HUDEP-2 (cell line): ENCODE data around the gene CTNNBL1.

Source experiments
- DNase-seq, 76 experiments: peaks; one replicate each; lab custom pipeline; 2025; ENCODE audit not compliant: unreplicated experiment in 76 of 76; lab: John Stamatoyannopoulos, UW

Gene CTNNBL1

GRCh38 chr20:37773291-37773826 lies 79.5 kb downstream of the CTNNBL1 start:
- no peak for DNase-seq

DNA sequence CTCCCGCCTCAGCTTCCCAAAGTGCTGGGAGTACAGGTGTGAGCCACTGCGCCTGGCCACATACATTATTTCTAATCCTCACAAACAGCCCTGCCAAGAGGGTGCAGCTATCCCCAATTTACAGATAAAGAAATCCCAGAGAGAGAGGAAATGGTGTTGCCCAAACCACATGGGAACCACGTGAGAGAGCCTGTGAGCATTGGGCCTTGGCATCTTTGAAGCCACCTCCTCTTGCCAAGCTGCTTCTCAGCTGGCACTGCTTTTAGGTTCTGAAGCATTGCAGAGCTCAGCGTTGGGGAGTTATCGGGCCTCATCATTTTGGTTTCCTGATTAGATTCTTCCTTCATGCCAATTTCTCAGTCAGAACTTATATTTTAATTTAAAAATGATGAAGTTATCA lies 80.3 kb downstream of the CTNNBL1 start:
- no peak for DNase-seq

- DNase-seq, result no peak
Observed at GRCh38 chr20:37775200-37775599, 81.4 kb downstream of the CTNNBL1 start.

DNA sequence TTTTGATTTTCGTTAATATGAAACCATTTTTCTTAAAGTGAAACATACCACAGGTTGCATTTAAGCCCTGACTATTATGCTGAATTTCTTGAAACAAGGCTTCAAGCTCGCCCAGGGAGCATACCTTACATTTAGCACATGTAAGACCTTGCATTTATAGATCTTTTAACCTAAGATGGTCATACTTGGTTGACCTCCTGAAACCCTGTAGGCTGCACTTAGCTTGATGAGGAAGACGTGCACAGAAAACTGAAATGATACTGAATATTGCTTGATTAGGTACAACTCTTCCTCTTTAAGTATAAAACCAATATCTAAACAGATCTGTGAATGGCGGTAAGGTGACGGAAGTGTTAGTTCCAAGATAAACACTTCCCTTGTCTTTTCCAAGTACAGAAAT lies 82.2 kb downstream of the CTNNBL1 start:
- DNase-seq, result no peak

GRCh38 chr20:37776526-37776925 lies 82.7 kb downstream of the CTNNBL1 start:
- DNase-seq, result no peak

DNA sequence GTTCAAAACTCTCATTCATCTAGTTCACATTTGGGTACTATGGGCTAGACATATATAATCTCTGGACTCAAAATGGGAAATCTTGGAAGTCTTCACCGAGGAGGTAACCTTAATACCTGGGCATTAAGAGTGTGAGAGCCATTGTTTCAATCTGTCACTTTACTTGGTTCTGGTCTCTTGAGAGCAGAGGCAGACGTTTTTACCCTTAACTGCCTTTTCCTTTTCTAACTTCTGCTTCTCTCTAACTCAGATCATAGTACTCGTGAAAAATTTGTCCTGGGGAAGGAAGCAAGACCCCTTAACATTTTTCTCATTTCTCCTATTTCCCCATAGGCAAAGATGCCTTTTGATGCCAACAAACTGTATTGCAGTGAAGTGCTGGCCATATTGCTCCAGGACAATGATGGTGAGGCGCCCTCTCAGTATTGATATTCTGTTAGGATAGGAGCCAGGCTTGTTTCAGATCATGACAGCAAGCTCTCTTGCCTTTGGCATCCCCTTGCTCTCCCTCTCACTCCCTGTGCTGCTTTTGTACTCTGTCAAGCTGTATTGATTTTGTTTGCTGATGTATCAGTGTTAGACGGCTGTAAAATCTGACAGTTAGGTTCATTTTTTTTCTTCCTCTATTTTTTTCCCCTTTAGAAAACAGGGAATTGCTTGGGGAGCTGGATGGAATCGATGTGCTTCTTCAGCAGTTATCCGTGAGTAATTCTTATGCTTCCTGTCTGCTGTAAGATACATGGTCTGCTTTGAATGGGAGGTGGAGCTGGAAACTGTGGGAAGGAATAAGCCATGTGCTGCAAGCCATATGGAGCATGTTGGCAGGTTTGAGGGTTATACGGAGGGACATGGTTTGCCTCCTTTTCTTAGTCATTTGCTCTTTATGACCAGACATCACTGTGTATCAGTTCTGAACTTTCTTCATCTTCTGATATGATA lies 83.5 kb downstream of the CTNNBL1 start:
- DNase-seq, result no peak

GRCh38 chr20:37777988-37778659 lies 84.3 kb downstream of the CTNNBL1 start:
- no peak for DNase-seq

DNA sequence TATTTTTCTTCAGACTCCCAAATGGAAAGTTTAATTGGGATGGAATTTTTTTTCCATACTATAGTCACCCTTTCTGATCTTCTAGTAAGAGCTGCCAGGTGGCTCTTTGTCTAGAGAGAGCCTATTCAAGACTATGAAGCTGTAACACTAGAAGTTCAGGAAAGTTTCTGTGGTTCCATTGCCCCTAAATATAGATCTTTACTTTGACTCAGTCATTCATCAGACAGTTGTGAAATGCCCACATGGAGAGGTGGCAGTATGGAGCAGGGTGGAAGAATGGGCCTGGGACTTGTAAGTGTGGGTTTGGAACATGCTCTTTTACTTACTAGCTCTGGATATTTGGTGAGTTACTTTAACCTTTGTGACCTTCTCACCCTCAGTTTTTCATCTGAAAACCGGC lies 87.8 kb downstream of the CTNNBL1 start:
- DNase-seq, result no peak

DNA sequence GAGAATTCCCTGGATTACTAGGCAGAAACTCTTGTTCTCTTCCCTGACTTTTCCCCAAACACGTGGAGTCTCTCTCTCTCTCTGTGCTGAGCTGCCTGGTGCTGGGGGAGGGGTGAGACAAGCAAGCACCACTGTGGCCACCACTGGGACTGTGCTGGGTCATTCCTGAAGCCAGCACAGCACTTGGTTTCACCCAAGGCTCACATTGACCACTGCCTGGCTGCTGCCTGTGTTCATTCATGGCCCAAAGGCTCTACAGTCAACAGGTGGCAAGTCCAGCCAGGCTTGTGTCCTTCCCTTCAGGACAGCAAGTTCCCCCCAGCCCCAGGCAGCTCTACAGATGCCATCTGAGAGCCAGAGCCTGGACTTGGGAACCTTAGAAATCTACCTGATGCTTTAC lies 92.2 kb downstream of the CTNNBL1 start:
- DNase-seq, result no peak

- DNase-seq, result no peak
Observed at GRCh38 chr20:37789408-37789807, 95.6 kb downstream of the CTNNBL1 start.

DNA sequence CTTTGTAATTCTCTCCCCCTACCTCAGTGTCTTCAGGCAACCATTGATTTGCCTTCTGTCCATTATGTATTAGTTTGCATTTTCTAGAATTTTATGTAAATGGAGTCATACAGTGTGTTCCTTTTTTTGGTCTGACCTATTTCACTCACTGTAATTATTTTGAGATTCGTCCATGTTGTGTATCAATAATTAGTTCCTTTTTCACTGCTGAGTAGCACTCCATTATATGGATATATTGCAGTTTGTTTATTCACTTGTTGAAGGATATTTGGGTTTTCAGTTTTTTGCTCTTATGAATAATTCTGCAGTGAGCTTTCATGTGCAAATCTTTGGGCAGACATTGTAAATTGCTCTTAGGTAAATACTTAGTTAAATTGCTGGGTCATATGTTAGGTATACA lies 97.1 kb downstream of the CTNNBL1 start:
- DNase-seq, result no peak

DNA sequence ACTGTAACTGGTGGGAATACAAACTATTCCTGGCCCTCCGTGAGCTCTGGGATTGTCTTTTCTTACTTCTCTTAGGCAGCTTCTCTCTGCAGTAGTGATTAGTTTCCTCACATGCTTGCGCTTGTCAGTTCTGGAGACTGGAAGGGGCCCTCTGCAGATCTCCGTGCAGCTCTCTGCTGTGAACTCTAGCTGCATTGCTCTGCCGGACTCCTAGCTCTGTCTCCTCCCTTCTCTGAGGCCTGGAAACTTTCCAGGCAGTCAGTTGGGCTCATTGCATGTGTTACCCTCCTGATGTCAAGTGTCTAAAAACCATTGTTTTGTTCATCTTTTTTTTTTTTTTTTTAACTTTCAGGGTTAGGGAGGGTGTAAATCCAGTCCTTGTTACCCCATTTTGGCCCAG lies 102.3 kb downstream of the CTNNBL1 start:
- DNase-seq, result peak in 7 of 76 experiments; percentile 2 to 19 (median 9)

DNA sequence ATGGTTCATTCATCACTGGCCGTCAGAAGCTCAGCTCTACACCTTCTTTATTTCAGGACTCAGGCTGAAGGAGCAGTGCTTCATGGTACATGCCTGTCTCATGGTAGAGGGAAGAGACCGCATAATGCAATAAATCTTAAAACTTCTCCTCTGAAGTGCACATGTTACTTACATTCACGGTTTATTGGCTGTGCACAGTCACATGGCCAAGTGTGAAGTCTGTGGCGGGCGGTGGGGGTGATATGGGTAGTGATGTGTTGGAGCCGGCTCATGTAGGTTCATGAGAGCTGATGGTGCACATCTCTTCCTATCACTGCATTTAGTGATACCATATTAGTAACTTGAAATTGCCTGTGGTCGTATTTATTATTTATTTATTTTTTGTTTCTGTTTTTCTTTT lies 102.9 kb downstream of the CTNNBL1 start:
- DNase-seq, result no peak

DNA sequence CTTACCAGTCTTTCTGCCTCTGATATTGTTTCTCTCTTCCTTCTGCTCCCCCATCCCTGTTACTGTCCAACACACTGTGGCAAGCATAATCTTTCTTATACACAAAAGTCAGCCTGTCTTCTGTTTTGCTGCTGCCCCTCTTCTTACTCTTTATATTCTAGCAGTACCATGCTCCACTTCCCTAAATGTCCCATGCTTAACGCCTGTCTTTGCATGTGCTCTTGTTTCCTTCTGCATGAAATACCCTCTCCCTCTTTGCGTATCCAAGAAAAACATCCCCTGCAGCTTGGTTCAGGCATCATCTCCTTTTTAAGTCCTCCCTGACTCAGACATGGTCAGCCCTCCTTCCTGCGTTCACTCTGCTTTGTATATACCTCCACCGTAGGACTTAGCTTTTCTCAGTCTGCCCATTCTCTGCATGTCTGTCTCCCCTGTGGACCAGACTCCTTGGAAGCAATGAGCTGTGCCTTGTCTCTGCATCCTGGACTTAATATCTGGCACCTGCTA lies 103.9 kb downstream of the CTNNBL1 start:
- no peak for DNase-seq

DNA sequence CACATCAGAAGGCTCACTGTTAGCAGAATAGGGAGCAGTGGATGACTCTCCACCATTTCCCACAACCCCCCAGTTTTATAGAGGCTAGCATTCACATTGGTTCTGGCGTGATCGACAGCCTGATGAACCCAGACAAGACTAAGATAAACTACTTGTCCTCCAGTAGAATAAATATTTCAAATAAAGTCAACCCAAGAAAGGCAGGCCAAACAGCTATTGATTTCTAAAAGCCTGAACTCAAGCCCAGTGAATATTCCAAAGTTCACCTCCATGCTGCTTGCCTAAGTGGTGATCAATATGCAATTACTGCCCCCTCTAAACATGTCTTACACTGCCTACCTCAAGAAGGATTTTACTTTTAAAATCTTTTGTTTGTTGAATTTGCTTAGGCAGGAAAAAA lies 104.5 kb downstream of the CTNNBL1 start:
- no peak for DNase-seq

GRCh38 chr20:37800618-37801017 lies 106.8 kb downstream of the CTNNBL1 start:
- no peak for DNase-seq

GRCh38 chr20:37801921-37802320 lies 108.1 kb downstream of the CTNNBL1 start:
- DNase-seq, result no peak

DNA sequence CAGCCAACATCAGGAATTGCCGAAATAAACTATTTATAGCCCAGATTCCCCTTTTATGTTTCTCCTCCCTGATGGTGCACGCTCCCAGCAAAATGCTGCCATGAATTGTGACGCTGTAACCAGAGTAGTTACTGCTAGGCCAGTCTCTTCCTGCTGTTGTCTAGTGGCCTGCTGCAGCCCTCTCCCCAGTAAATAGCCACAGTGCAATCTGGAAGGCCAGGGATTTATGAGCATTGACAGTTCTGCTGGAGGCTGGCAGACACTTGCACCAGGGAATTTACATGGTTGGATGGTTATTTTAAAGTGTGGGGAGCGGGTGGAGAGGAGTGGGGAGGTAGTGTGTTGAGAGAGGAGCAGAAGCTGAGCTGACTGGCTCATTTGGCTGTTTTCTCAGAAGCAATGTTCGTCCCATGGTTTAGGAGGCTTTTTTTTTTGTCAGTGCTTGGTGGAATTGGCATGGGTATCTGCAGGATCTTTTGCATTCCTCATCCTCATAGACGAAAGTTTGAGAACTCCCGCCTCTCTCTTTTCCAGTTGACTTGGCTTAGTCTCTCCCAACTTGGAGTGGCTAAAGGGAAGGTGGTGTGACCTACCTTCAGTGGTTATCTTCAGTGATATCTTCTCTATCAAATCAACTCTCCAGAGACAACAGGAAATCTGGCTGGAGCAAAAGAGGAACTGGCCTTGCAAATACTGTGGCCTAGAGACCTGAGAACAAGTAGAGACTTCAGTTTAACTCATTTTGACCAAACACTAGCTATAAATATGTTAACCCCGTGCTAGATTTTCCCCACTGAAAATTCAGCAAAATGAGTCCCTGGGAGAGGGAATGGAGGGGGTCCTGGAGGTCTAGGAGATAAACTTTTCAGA lies 109.8 kb downstream of the CTNNBL1 start:
- DNase-seq, result no peak

GRCh38 chr20:37804584-37805566 lies 111.0 kb downstream of the CTNNBL1 start:
- peak in 1 of 76 experiments; percentile 3 for DNase-seq
